Fibroblast of lung (primary cell): ENCODE measurements around the gene WEE1. TPM values are rescaled to one million over a fixed set of nuclear protein-coding genes. Genes with fewer than 3 reads are reported as not detected.

ENCODE experiments used
- DNase-seq, 2 donors: peaks; one replicate each; pipeline versions ENCODE4 v3.0.0 to v3.0.0-alpha.2; 2010; ENCODE audit warnings: low read depth in 2 of 2
- H2AFZ ChIP-seq: 2 replicates; pipeline ENCODE4 v1.5.1; 2012; ENCODE audit warnings: low read length, control low read depth, inconsistent platforms
- H3K27ac ChIP-seq: 2 replicates; pipeline ENCODE4 v1.5.1; 2011; ENCODE audit warnings: low read length, control low read depth; ENCODE audit not compliant: insufficient read depth
- H3K27me3 ChIP-seq: 2 replicates; pipeline ENCODE4 v1.5.1; 2011; ENCODE audit warnings: mild to moderate bottlenecking, low read length; ENCODE audit not compliant: control insufficient read depth, insufficient read depth
- H3K36me3 ChIP-seq: 2 replicates; pipeline ENCODE4 v1.5.1; 2011; ENCODE audit warnings: low read length; ENCODE audit not compliant: control insufficient read depth, insufficient read depth
- H3K4me1 ChIP-seq: 2 replicates; pipeline ENCODE4 v1.5.1; 2011; ENCODE audit warnings: low read length; ENCODE audit not compliant: control insufficient read depth, insufficient read depth; ENCODE audit errors: extremely low read depth
- H3K4me2 ChIP-seq: 2 replicates; pipeline ENCODE4 v1.5.1; 2011; ENCODE audit warnings: low read length, control low read depth; ENCODE audit not compliant: insufficient read depth; ENCODE audit errors: extremely low read depth
- H3K4me3 ChIP-seq, 4 experiments: fragments of 200-600 bp in 1 of 4; sonication (generic) in 1 of 4; replicated peaks in 1 of 4; 2 replicates each; pipeline ENCODE4 v1.5.1; 2011 to 2016; ENCODE audit warnings: low read length in 4 of 4, low read depth in 3 of 4, mild to moderate bottlenecking in 3 of 4, control low read depth in 2 of 4, inconsistent platforms in 1 of 4, mixed read lengths in 1 of 4; ENCODE audit not compliant: insufficient read depth in 1 of 4; ENCODE audit errors: control extremely low read depth in 1 of 4
- H3K79me2 ChIP-seq: 2 replicates; pipeline ENCODE4 v1.5.1; 2012; ENCODE audit warnings: mild to moderate bottlenecking, low read length, inconsistent platforms; ENCODE audit not compliant: control insufficient read depth, insufficient read depth
- H3K9ac ChIP-seq: 2 replicates; pipeline ENCODE4 v1.5.1; 2011; ENCODE audit warnings: mild to moderate bottlenecking, low read length, control low read depth; ENCODE audit not compliant: insufficient read depth
- H3K9me3 ChIP-seq: 2 replicates; pipeline ENCODE4 v1.5.1; 2012; ENCODE audit warnings: low read depth, low read length; ENCODE audit not compliant: control insufficient read depth, insufficient read depth
- H4K20me1 ChIP-seq: 2 replicates; pipeline ENCODE4 v1.5.1; 2011; ENCODE audit warnings: low read length; ENCODE audit not compliant: control insufficient read depth, insufficient read depth; ENCODE audit errors: extremely low read depth
- EZH2 ChIP-seq: IDR thresholded peaks from 2 replicates; pipeline ENCODE4 v1.5.1; 2012; ENCODE audit warnings: low read length, control low read depth, mild to moderate bottlenecking; ENCODE audit errors: missing control alignments
- polyA plus RNA-seq, 2 donors: library from polyadenylated mRNA; depleted of rRNA in 1 of 2; stranded (reverse) in 1 of 2; unstranded in 1 of 2; fragments of >200 nt; gene quantifications; 2 replicates each; pipeline ENCODE4 v1.2.1, GENCODE V29; 2011 to 2012; ENCODE audit warnings: missing spikeins in 1 of 2
- total RNA-seq: library from RNA; depleted of rRNA; stranded (reverse); fragments of >200 nt; gene quantifications from 2 replicates; pipeline ENCODE4 v1.2.1, GENCODE V29; 2014
- TF ChIP-seq, protein P1 (sequence below), 2 donors: IDR thresholded peaks in 1 of 2; conservative IDR thresholded peaks in 1 of 2; 1 replicate in 1 of 2; 2 replicates in 1 of 2; pipeline ENCODE4 v1.5.1; 2011 to 2012; ENCODE audit warnings: low read length in 2 of 2, control low read depth in 1 of 2, inconsistent platforms in 1 of 2, low read depth in 1 of 2, mild to moderate bottlenecking in 1 of 2

WEE1 gene
- total and polyA plus RNA-seq, 2 donors (not counting 1 experiment from before 2014, with no cell fraction given), result 55.2 to 77.5 TPM

DNA sequence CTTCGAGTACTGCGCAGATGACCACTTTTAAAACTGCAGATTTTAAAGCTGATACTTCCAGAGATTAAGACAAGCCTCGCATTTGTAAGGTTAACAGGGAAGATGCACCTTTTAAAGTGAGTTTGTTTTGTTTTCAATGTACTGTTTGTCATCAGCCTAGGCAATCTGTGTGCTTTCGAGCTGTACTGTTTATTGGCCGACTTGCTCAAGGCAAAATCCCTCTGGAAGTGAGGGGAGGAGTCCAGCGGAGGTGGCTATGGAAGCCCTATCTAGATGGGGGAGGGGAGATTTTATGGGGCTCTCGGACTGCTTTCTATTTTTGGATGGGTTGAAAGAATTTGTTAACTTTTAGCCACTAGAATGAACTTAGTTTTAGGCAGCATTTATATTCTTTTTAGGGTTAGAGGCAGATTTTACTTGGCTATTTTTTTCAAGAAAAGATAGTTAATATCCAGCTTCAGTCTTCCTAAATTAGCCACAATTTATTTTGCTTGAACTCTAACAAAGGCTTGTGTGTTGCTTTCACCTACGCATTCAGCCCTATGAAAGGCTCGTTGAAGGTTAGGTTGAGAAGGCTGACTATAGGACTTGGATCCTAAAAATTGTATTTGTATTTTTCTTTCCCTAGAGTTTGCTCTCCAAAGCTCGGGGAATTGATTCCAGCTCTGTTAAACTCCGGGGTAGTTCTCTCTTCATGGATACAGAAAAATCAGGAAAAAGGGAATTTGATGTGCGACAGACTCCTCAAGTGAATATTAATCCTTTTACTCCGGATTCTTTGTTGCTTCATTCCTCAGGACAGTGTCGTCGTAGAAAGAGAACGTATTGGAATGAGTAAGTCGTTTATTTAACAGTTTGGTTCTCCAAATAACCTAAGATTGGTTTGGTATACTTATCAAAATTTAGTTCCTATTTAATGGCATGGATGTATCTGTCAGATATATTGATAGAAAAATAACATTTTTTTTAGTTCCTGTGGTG is 2.1 kb downstream of the WEE1 start:
- Histone ChIP-seq H3K4me2 (peak overlapping the region; percentile 84), H2AFZ (no peak overlapping the region), H3K36me3 (peaks cover 3% of the 10 kb centered on the region), H4K20me1 (no peaks in the 10 kb centered on the region), H3K4me3 (peak overlapping the region; percentile 66 to 78 (median 76)), H3K9me3 (no peaks in the 10 kb centered on the region), H3K27ac (peak overlapping the region; percentile 89), H3K4me1 (peaks cover 2% of the 10 kb centered on the region), H3K27me3 (no peaks in the 10 kb centered on the region), H3K79me2 (peaks cover 69% of the 10 kb centered on the region), H3K9ac (peak overlapping the region; percentile 93)
- TF ChIP-seq, protein P1, sequence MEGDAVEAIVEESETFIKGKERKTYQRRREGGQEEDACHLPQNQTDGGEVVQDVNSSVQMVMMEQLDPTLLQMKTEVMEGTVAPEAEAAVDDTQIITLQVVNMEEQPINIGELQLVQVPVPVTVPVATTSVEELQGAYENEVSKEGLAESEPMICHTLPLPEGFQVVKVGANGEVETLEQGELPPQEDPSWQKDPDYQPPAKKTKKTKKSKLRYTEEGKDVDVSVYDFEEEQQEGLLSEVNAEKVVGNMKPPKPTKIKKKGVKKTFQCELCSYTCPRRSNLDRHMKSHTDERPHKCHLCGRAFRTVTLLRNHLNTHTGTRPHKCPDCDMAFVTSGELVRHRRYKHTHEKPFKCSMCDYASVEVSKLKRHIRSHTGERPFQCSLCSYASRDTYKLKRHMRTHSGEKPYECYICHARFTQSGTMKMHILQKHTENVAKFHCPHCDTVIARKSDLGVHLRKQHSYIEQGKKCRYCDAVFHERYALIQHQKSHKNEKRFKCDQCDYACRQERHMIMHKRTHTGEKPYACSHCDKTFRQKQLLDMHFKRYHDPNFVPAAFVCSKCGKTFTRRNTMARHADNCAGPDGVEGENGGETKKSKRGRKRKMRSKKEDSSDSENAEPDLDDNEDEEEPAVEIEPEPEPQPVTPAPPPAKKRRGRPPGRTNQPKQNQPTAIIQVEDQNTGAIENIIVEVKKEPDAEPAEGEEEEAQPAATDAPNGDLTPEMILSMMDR (conservative IDR thresholded peaks at IDR 0.05 in 1 of 2, IDR thresholded peaks at IDR 0.05 in 1 of 2; ENCODE audit: low read depth in 1 of 2, low read length in 2 of 2), result no peak
- TF ChIP-seq EZH2, result no peak
- DNase-seq, result peak; percentile 85 to 92

DNA sequence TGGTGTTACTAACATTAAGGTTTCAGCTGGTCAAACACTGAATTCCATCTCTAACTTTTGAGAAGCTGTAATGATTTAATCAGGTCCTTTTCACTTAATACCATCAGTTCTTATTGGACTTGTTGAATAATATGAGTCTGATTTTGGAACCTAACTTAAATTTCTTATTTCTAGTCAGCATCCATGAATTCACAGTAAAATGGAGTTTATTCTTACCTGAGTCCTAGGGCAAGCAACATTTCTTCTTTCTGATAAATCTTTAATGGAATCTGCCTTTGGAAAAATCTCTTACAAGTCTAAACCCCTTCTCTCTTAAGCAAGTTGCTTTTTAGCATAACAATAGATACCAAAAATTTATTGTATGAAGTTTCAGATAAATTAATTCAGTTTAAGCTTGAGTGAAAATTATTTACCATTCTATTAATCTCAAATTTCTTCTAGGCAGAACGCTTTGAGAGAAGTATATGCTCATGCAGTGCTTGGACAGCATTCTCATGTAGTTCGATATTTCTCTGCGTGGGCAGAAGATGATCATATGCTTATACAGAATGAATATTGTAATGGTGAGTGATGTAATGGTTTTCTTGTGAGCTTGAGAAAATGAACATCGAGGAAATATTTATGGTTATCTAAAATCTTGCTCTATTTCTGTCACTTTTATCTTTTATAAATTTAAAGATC is 3.4 kb downstream of the WEE1 start:
- no peaks in the 10 kb centered on the region for H4K20me1 ChIP-seq
- peaks cover 2% of the 10 kb centered on the region for H3K4me1 ChIP-seq
- peaks cover 6% of the 10 kb centered on the region for H3K36me3 ChIP-seq
- H3K79me2 ChIP-seq, result peaks cover 82% of the 10 kb centered on the region
- TF ChIP-seq, protein P1 (conservative IDR thresholded peaks at IDR 0.05 in 1 of 2, IDR thresholded peaks at IDR 0.05 in 1 of 2; ENCODE audit: low read depth in 1 of 2, low read length in 2 of 2), result no peak
- TF ChIP-seq EZH2, result no peak
- H3K9ac ChIP-seq, result peak overlapping the region; percentile 93
- no peaks in the 10 kb centered on the region for H3K9me3 ChIP-seq
- peak; percentile 69 to 70 for DNase-seq
- H3K27ac ChIP-seq, result peak overlapping the region; percentile 89
- no peaks in the 10 kb centered on the region for H3K27me3 ChIP-seq
- peak overlapping the region; percentile 82 for H3K4me2 ChIP-seq
- peak overlapping the region; percentile 66 to 78 (median 76) for H3K4me3 ChIP-seq
- H2AFZ ChIP-seq, result no peak overlapping the region

DNA sequence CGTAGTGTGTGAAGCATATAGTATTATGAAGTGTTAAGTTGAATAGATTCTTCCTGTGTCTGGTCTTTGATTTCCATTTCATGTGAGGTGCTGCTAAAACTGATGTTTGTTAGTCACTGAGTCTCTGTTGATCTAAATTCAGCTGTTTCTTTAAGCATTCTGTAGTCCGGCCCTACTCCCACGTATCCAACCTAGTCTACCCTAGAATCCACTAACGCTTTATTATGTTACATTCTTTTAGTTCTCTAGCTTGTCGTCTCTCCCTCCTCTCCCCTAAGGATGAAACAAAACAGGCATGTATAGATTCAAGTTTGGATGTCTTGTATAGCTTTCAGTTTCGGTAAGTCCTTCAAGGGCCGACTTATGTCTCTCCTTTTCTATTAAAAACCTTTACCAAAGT is 4.1 kb downstream of the WEE1 start:
- DNase-seq, result peak; percentile 54 to 59
- Histone ChIP-seq H3K27me3 (no peaks in the 10 kb centered on the region), H3K9ac (peak overlapping the region; percentile 51), H3K4me1 (peaks cover 2% of the 10 kb centered on the region), H3K36me3 (peaks cover 6% of the 10 kb centered on the region), H2AFZ (no peak overlapping the region), H3K4me2 (peak overlapping the region; percentile 82), H3K4me3 (peak overlapping the region; percentile 66 to 78 (median 76)), H4K20me1 (no peaks in the 10 kb centered on the region), H3K9me3 (no peaks in the 10 kb centered on the region), H3K27ac (peak overlapping the region; percentile 89), H3K79me2 (peaks cover 85% of the 10 kb centered on the region)
- no peak for TF ChIP-seq EZH2
